Activated naive CD4-positive, alpha-beta T cell treated with Interleukin-2 at 50 U/mL for 16 hours (primary cell): ENCODE results near the gene TRABD.
"Not testable (repeated sequence)": the region's sequence is repeated elsewhere in the genome, so short reads cannot be mapped to it uniquely, and the experiment has no call there.

ENCODE experiments used
- DNase-seq: peaks from one replicate; pipeline ENCODE4 v3.0.0-alpha.2; 2020

Gene TRABD

GRCh38 chr22:50153056-50153755 lies 32.5 kb upstream of the TRABD start:
- DNase-seq = no peak

- no peak for DNase-seq
Observed at GRCh38 chr22:50153756-50154140, 32.0 kb upstream of the TRABD start.

- no peak for DNase-seq
Observed at GRCh38 chr22:50157709-50158375, 27.9 kb upstream of the TRABD start.

GRCh38 chr22:50160947-50161346 lies 24.8 kb upstream of the TRABD start:
- DNase-seq = no peak

GRCh38 chr22:50161508-50162390 lies 24.0 kb upstream of the TRABD start:
- no peak for DNase-seq

- no peak for DNase-seq
Observed at GRCh38 chr22:50162391-50162956, 23.2 kb upstream of the TRABD start.

- no peak for DNase-seq
Observed at GRCh38 chr22:50165436-50166123, 20.1 kb upstream of the TRABD start.

- DNase-seq = no peak
Observed at GRCh38 chr22:50167689-50168489, 17.8 kb upstream of the TRABD start.

- DNase-seq = not testable (repeated sequence)
Observed at GRCh38 chr22:50168490-50169180, 17.1 kb upstream of the TRABD start.

GRCh38 chr22:50169181-50169759 lies 16.4 kb upstream of the TRABD start:
- no peak for DNase-seq

GRCh38 chr22:50169774-50170341 lies 15.9 kb upstream of the TRABD start:
- DNase-seq = peak; percentile 71

- no peak for DNase-seq
Observed at GRCh38 chr22:50170453-50171318, 15.0 kb upstream of the TRABD start, which contains the start of gene PANX2. Gene PANX2, plus strand, starts transcription at chr22:50170731. Its CDS starts 0 bp downstream, at chr22:50170731.

GRCh38 chr22:50171319-50171964 lies 14.3 kb upstream of the TRABD start:
- no peak for DNase-seq

- no peak for DNase-seq
Observed at GRCh38 chr22:50171965-50172421, 13.7 kb upstream of the TRABD start.

- DNase-seq = no peak
Observed at GRCh38 chr22:50173311-50173982, 12.3 kb upstream of the TRABD start.

GRCh38 chr22:50173983-50174355 lies 11.7 kb upstream of the TRABD start:
- DNase-seq = no peak

GRCh38 chr22:50174382-50175190 lies 11.1 kb upstream of the TRABD start:
- no peak for DNase-seq
